GM18502 (cell line): ENCODE measurements around the gene SMAGP.
A peak's percentile ranks its signal among the peaks of the same experiment; 100 is the strongest.
"Not testable (repeated sequence)": the region's sequence is repeated elsewhere in the genome, so short reads cannot be mapped to it uniquely, and the experiment has no call there.

Source experiments
- ATAC-seq: cut with Tn5 transposase; IDR thresholded peaks from one replicate; pipeline ENCODE4 v1.9.1; 2021; ENCODE audit warnings: mild to moderate bottlenecking; ENCODE audit not compliant: unreplicated experiment, poor library complexity

SMAGP gene

DNA sequence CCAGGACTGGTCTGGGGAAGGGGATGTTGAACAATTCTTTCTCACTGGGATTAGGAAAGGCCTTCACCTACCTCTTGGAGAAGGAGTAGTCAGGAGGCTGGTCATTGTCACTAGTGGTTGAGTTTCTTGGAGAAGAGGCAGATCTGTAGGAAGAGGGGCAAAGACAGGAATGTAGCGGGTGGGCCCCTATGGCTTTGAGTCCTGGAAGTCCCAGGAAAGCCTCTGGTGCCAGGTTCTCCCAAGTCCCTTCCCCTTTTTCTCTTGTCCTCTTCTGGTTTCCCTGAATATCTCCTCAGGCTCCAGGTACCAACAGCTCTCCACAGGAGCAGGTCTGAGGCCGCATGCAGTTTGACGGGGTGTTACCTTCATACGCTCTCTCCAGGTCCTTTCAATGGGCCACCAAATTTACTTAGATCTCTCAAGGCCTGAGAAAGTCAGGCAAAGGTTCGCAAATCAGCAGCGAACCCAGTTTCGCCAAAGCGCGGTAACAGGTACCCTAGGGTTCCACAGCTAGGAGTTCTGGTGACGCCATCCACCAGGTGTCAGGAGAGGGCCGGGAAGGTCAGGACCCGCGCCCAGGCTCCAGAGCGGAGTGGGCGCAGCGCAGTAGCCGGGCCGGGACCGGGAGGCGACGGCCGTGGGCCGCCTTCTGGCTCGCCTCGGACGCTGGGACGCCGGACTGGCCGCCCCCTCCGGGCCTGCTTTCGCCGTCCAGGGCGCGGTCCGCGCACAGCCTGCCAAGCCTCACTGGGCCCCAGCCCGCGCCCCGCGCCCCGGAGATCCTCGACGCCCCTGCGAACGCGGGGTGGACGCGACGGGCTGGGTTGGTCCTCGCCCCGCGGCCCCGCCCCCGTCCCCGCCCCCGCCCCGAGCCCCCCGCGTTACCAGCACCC is 795 bp downstream of the SMAGP start:
- peak; percentile 52 for ATAC-seq

DNA sequence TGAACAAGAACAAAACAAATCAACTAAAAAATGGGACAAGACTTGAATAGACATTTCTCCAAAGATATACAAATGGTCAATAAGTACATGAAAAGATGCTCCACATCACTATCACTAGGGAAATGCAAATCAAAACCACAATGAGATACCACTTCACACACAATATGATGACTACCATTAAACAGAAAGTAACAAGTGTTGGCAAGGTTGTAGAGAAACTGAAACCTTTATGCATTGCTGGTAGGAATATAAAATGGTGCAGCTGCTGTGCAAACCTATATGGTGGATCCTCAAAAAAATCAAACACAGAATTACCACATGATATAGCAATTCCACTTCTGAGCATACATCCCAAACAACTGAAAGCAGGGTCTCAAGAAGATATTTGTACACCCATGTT is 5.2 kb downstream of the SMAGP start:
- ATAC-seq, result peak; percentile 47

DNA sequence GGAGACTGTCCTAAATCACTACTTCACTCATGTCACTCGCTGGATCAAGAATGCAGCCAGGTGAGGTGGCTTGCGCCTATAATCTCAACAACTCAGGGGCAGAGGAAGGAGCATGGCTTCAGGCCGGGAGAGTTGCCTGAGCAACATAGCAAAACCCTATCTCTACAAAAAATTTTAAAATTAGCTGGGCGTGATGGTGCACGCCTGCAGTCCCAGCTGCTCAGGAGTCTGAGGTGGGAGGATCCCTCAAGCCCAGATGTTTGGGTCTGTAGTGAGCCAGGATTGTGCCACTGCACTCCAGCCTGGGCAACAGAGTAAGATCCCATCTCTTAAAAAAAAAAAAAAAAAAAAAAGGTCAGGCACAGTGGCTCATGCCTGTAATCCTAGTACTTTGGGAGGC is 5.9 kb downstream of the SMAGP start:
- no peak for ATAC-seq

DNA sequence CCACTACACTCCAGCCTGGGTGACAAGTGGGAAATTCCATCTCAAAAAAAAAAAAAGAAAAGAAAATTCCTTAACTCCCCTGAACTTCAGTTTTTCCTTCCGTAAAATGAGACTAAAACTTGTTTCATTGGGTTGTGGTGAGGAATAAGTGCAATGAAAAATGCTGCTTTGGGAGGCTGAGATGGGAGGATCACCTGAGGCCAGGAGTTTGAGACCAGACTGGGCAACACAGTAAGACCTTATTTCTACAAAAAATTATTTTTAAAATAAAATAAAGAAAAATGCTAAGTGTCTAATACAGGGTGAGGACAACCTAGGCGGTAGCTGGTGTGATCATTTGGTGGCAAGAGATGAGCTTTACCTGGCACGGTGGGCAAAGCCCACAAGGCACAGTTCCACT is 6.9 kb downstream of the SMAGP start:
- ATAC-seq, result no peak

DNA sequence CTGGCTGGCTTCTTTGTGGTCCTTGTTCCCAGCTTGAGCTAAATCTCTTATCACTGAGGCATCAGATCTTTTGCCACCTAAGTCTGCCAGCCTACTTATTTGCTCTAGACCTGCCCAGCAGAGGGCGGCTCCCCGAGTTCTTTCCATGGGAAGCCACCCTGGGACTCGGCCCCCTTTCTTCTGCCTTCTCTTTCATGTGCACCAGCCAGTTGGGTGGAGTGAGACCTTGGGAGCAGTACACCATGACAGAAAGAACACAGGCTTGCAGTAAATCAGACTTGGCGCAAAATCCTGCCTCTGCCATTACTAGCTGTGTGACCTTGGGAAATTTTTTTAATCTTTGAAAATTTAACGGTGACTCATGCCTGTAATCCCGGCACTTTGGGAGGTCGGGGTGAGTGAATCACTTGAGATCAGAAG is 7.4 kb downstream of the SMAGP start:
- ATAC-seq, result no peak

DNA sequence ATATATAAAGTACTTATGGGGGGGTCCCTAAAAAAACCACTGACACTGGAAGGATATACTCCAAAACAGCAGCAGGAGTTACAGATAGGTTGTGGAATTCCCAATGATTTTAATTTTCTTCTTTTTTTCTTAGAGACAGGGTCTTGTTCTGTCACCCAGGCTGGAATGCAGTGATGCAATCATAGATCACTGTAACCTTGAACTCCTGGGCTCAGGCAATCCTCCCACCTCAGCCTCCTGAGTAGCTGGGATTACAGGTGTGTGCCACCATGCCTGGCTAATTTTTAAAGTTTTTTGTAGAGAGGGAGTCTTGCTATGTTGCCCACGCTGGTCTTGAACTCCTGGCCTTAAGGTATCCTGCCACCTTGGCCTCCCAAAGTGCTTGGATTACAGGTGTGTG is 10.6 kb downstream of the SMAGP start:
- not testable (repeated sequence) for ATAC-seq

DNA sequence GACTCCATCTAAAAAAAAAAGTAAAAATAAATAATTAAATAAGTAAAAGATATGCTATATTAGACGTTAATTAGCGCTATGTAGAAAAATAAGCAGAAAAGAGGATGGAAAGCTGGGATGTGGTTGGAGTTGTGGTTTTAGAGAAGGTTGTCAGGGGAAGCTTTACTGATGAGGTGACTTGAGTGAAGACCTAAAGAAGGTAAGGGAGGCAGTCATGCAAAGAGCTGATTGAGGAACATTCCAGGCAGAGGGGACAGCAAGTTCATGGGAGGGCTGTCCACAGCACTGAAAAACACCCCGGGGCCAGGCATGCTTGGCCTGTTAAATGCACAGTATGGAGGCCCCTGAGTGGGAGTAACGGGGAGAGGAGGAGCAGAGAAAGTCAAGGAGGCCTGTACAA is 15.7 kb downstream of the SMAGP start:
- ATAC-seq, result no peak

DNA sequence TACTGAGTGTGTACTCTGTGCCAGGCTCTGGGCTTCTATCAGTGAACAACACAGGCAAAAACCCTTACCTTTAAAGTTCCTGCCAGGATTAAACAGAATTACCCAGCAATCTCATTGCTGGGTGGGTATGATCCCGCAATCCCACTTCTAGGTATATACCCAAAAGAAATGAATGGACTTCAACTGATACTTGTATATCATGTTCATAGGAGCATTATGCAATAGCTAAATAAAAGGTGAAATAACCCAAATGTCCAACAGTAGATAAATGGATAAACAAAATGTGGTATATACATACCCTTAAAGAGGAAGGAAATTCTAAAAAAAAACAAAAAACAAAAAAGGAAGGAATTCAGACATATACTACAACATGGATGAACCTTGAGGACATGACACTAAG is 16.9 kb downstream of the SMAGP start:
- ATAC-seq, result no peak

DNA sequence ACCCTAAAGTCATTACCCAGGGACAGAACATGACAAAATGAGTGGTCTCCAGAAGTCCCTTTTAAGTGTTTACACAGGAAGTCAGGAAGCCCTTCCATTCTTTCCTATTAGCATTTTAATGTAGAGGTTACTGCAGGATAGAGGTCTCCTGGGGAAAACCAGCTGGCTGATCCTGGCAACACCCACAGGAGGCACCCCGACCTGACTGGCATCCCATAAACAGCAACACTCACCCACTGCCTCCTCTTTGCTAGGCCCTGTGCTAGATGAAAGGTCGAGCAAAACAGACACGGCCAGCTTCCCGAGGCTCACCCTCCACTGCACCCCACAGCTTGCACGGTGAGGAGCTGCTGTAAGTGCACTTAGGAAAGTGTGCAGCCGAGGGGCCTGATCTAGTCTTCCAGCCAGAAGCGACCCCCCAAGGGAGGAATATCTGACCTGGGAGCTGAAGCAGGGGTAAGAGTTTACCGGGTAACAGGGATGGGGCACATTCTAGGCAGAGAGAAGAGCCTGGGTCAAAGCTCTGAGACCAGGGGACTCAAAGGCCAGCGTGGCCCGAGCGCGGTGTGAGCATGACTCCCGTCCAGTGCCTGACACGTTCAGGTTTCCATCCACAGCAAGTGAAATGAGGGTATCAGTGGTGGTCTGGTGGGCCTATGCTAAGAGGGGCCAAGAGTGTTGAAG is 22.6 kb downstream of the SMAGP start:
- no peak for ATAC-seq

DNA sequence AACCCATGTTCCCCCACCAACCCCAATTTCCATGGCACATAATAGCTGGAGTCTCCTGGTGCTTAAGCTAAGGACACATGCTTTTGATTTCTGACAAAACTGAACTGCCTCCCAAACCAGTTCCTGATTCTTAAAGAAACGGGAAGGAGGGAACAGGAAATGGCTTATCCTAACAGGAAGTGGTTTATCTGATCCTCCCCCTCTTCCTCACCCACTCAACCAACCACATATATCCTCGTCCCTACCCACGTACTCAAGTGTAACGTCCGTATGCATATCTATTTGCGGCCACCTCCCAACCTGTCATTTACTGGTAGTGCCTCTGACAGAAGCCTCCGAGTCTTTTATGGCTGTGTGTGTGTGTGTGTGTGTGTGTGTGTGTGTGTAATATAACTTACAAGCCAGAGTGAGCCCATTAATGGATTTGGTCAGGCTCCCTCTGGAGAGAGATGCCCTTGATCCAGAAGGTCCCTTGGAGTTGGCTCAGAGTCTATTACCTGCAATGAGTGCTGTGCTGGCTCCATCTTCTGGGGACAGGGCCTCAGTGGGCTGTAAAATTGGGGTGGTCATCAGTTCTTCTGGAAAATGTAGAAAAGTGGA is 23.9 kb downstream of the SMAGP start:
- no peak for ATAC-seq

DNA sequence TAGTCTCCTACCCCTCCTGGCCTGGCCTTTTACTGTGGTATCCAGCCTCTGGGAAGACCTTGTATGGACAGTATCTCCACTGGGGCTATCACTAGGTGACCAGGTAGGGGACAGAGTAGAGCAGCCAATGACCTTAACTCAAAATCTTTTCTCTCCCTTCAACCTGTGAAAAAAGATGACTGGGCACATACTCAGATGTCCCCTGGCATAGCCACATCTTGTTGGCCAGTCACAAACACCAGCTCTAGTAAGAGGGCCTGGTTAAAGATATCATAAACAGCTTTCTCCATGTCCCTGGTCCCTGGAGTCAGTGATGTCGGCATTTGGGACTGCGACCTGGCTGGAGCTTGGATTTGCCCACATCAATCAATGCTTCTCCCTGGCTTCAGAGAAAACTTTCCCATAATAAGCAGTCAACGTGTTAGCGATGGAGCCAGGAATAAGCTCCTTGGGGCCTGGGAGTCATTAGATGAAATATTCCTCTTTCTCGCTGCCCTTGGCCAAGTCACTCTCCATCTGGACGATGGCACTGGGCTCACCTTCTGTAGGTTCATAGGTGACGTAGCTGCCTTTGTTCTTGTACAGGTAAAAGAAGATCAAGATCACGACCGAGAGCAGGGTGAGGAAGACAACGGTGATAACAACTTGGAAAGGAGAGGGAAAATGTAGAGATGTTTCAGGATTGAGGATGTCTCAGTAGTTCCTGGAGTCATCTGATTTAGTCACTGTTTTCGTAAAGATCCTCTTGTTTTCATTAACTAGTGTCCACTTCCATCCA is 24.6 kb downstream of the SMAGP start:
- no peak for ATAC-seq

DNA sequence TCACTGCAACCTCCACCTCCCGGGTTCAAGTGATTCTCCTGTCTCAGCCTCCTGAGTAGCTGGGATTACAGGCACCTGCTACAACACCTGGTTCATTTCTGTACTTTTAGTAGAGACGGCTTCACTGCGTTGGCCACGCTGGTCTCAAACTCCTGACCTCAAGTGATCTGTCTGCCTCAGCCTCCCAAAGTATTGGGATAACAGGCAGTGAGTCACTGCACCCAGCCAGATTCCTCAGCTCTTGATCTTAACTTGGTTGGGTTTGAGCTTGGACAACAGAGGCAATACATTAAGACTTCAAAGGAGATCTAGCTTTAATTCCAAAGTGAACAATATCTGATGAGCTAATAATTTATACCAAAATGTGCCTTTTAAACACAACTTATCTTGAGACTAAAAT is 25.9 kb downstream of the SMAGP start:
- ATAC-seq, result no peak

DNA sequence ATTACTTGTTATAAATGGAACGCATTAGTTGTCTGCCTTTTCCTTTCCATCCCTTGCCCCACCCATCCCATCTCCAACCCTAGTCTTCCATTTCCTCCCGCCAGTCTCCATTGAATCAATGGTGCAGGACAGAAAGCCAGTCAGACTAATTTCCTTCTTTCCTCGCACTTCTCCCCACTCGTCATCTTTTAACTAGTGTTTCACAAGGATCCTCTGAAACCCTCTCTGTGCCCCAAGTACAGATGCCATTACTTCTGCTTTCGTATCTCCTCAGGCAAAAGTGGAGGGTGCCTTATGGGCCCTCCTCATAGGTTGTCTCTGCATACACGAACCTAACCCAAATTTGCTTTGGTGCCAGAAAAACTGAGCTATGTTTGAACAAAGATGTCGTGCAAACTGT is 27.3 kb downstream of the SMAGP start:
- ATAC-seq, result no peak

DNA sequence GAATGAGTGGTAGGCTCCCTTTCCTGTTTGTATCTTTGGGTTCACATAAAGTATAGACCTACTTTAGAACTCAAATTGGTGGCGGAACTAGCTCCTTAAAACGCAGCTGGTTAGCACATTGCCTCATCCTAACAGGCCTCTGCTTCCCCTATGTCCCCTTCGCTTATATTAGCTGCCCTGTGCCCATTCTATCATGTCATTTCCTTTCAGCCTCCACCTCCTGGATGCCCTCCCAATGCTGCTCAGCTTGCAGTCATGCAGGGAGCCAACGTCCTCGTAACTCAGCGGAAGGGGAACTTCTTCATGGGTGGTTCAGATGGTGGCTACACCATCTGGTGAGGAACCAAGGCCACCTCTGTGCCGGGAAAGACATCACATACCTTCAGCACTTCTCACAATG is 28.1 kb downstream of the SMAGP start:
- no peak for ATAC-seq

DNA sequence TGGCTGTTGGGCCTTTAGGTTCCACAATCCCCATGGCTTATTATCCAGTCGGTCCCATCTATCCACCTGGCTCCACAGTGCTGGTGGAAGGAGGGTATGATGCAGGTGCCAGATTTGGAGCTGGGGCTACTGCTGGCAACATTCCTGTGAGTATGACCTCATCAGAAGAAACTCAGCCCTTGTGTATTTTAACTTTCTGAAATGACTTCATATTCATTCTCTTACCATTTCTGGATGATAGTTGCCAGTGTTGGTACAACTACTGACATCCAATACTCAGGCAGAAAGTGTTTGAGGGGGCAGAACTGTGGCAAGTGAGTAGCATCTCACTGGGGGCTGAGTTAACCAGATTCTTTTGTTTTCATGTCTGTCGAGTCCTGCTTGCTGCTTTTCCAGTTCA is 29.2 kb downstream of the SMAGP start:
- no peak for ATAC-seq

DNA sequence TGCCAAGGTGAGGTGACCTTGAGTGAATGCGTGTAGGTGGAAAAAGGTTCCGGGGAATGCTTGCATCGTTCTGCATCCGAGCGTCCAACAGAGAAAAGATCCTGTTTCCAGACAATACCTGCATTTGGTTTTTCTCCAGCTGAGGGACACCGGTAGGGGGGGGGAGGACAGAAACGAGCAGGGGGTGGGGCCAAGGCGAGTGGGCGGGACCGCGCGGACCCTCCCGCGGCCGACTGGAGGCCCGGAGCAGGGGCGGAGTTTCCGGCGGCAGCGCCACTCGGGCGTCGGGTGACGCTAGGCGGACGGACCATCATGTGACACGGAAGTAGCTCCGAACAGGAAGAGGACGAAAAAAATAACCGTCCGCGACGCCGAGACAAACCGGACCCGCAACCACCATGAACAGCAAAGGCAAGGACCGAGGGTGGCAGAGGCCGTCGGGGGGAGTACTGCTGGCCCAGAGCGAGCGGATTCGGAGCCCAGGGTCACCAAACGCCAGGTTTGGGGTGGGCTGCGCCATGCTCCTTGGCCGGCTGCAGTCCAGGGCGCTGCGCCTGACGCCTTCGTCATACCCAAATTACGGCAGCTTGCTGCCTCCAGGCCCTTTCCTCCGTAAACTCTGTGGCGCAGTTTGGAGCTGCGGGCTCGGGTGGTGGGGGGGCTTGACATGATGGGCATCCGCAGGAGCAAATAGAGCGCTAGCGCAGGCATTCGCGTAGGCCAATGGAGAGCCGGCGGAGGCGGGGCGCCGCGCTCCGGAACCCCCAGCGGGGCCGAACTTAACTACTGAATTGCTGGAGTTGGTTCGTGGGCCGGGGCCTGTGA is 31.5 kb downstream of the SMAGP start, which contains the start of gene DAZAP2:
Gene DAZAP2, plus strand, starts transcription at position 317 of the 825 bp plus-strand sequence. Its CDS starts 82 bp downstream, at position 399.
- peak; percentile 91 for ATAC-seq

DNA sequence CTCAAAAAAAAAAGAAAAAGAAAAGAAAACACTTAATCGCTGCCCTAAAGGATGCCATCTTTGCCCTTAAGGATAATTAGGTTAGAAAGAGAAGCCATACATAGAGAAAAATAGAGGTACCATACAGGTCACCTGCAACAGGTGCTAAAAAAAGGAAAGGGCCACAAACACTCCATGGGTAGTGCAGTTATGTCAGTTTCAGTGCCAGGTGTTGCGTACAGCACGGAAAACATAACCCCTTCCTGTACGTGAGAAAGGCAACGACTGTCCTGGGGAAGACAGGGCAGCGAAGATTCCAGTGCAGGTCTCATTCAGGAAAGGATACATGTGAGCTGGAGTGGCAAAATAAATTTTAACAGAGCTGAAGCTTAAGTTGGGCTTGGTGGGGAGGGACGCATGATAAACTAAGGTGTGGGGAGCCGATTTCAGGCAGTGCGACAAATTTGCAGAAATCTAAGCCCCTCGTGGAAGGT is 32.1 kb downstream of the SMAGP start:
- no peak for ATAC-seq

DNA sequence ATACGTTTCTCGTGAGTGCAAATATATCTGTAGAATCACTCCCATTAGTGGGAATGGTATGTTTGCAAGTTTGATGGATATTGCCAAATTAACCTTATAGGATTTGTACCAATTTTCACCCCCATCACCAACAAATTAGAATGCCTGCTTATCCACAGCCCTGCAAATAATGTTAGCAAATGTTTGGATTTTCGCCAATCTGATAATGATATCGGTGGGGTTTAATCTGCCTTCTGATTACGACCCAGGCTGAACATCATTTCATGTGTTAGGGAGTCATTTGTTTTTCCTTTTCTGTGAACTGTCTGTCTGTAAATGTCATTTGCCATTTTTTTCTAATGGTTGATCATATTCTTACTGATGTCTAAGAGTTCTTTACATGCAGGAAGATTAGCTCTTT is 35.7 kb downstream of the SMAGP start:
- no peak for ATAC-seq

DNA sequence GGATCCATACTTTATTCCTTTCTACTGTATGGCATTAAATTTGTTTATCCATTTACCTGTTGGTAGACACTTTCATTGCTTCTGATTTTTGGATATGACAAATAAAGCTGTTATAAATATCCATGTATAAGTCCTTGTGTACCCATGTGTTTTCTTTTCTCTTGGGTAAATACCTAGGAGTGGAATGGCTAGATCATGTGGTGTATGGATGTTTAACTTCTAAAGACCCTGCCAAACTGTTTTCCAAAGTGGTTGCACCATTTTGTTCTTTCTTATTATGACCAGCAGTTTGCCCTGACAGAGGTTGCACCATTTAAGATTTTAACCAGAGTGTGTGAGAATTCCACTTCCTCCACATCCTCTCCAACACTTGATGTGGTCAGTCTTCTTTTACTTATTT is 37.6 kb downstream of the SMAGP start:
- no peak for ATAC-seq
